Glutamatergic neuron (in vitro differentiated cells): ENCODE data around the gene MMAB. TPM values are rescaled to one million over a fixed set of nuclear protein-coding genes. Genes with fewer than 3 reads are reported as not detected.

Experiments
- DNase-seq: peaks from one replicate; pipeline ENCODE4 v3.0.0; 2022
- H3K27ac Mint-ChIP-seq: one replicate; pipeline ENCODE4 v1.8.0; 2020; ENCODE audit warnings: mild to moderate bottlenecking, mixed read lengths, inconsistent platforms; ENCODE audit not compliant: unreplicated experiment
- H3K27me3 Mint-ChIP-seq: one replicate; pipeline ENCODE4 v1.8.0; 2020; ENCODE audit warnings: mild to moderate bottlenecking, moderate library complexity, mixed read lengths, inconsistent platforms; ENCODE audit not compliant: unreplicated experiment
- H3K36me3 Mint-ChIP-seq: one replicate; pipeline ENCODE4 v1.8.0; 2020; ENCODE audit warnings: mild to moderate bottlenecking, mixed read lengths, inconsistent platforms; ENCODE audit not compliant: unreplicated experiment
- H3K4me1 Mint-ChIP-seq: one replicate; pipeline ENCODE4 v1.8.0; 2020; ENCODE audit warnings: mild to moderate bottlenecking, low read depth, mixed read lengths, inconsistent platforms; ENCODE audit not compliant: unreplicated experiment
- H3K4me3 Mint-ChIP-seq: one replicate; pipeline ENCODE4 v1.8.0; 2020; ENCODE audit warnings: mild to moderate bottlenecking, mixed read lengths, inconsistent platforms; ENCODE audit not compliant: unreplicated experiment
- H3K9me3 Mint-ChIP-seq: one replicate; pipeline ENCODE4 v1.8.0; 2020; ENCODE audit warnings: mild to moderate bottlenecking, moderate library complexity, mixed read lengths, inconsistent platforms; ENCODE audit not compliant: unreplicated experiment
- total RNA-seq: library from RNA; stranded (reverse); fragmentation: NEBNext Ultra II Directional; extraction: Animal tissue kit (Norgen Biotek cat#: 25700); gene quantifications from one replicate; pipeline ENCODE4 v1.2.1, GENCODE V29; 2021; ENCODE audit not compliant: unreplicated experiment
- TF ChIP-seq, protein P1 (sequence below): fragments of 200-600 bp; sonication (generic); IDR thresholded peaks from one replicate; pipeline ENCODE4 v1.5.0; 2021; ENCODE audit not compliant: partially characterized antibody, unreplicated experiment

The MMAB gene
- total RNA-seq, 1 donor from 2014 or later, result 28.7 TPM

DNA sequence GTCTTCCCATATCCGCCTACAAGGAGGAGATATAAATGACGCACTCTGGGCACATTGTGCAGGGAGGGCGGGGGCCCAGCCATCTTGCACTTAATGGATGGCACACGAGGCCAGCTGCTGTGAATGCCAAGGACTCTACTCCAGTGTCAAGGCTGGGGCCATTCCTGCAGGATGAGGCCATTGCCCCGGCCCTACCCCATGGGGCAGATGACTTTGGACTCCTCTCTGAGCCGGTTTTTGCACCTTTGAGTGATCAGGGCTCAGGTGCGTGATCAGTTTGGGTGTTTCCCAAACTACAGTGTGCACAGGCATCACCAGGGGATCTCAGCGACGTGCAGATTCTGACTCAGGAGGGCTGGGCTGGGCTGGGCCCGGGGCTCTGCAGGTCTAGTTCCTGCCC is 16.1 kb downstream of the MMAB start:
- Mint-ChIP-seq H3K4me3 (no peak overlapping the region), H3K4me1 (peaks cover 5% of the 10 kb centered on the region), H3K9me3 (peaks cover 7% of the 10 kb centered on the region), H3K27ac (no peak overlapping the region), H3K27me3 (peaks cover 11% of the 10 kb centered on the region), H3K36me3 (no peaks in the 10 kb centered on the region)
- no peak for DNase-seq
- TF ChIP-seq, protein P1, sequence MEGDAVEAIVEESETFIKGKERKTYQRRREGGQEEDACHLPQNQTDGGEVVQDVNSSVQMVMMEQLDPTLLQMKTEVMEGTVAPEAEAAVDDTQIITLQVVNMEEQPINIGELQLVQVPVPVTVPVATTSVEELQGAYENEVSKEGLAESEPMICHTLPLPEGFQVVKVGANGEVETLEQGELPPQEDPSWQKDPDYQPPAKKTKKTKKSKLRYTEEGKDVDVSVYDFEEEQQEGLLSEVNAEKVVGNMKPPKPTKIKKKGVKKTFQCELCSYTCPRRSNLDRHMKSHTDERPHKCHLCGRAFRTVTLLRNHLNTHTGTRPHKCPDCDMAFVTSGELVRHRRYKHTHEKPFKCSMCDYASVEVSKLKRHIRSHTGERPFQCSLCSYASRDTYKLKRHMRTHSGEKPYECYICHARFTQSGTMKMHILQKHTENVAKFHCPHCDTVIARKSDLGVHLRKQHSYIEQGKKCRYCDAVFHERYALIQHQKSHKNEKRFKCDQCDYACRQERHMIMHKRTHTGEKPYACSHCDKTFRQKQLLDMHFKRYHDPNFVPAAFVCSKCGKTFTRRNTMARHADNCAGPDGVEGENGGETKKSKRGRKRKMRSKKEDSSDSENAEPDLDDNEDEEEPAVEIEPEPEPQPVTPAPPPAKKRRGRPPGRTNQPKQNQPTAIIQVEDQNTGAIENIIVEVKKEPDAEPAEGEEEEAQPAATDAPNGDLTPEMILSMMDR, result no peak

DNA sequence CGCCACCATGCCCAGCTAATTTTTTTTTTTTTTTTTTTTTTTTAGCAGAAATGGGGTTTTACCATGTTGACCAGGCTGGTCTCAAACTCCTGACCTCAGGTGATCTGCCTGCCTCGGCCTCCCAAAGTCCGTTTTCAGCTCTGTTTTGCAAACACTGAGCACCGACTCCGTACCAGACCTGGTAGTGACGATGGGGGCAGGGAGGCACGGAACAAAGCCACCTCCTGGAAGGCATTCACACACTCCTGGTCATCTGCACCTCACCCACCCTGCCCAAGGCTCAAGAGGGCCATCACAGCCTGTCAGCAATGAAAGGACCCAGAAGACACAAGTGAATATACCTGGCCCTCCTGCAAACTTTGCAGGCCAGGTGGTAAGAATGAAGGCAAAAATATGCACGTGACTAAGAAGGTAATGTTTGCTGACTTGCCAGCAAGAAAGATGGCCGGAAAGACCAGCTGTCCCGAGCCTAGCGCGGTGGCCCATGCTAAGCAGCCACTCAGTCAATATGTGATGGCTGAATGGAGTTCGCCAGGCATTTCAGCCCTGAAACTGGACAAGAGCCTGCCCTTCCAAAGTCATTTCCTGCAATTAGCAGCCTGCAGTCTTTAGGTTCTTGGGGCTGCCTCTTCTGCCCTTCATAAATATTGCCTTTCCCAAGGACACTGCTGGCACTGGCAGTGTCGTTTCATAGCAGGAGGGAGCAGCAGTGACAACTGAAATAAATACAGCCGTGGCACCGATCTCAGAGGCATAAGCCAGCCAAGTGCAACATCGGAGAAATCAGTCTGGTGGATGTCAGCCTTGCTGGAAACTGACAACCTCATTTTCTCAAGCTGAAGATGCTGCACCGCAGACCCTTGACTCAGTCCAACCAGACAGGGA is 17.6 kb downstream of the MMAB start:
- H3K27me3 Mint-ChIP-seq, result peaks cover 7% of the 10 kb centered on the region
- no peak for DNase-seq
- H3K27ac Mint-ChIP-seq, result no peak overlapping the region
- no peaks in the 10 kb centered on the region for H3K36me3 Mint-ChIP-seq
- TF ChIP-seq, protein P1, result no peak
- H3K9me3 Mint-ChIP-seq, result peaks cover 4% of the 10 kb centered on the region
- H3K4me1 Mint-ChIP-seq, result peaks cover 5% of the 10 kb centered on the region
- no peak overlapping the region for H3K4me3 Mint-ChIP-seq

GRCh38 chr12:109554761-109555160 is 18.5 kb downstream of the MMAB start:
- Mint-ChIP-seq H3K27ac (no peak overlapping the region), H3K36me3 (no peaks in the 10 kb centered on the region), H3K9me3 (peaks cover 4% of the 10 kb centered on the region), H3K27me3 (peaks cover 7% of the 10 kb centered on the region), H3K4me3 (no peak overlapping the region), H3K4me1 (peaks cover 9% of the 10 kb centered on the region)
- TF ChIP-seq, protein P1, result no peak
- DNase-seq, result no peak

DNA sequence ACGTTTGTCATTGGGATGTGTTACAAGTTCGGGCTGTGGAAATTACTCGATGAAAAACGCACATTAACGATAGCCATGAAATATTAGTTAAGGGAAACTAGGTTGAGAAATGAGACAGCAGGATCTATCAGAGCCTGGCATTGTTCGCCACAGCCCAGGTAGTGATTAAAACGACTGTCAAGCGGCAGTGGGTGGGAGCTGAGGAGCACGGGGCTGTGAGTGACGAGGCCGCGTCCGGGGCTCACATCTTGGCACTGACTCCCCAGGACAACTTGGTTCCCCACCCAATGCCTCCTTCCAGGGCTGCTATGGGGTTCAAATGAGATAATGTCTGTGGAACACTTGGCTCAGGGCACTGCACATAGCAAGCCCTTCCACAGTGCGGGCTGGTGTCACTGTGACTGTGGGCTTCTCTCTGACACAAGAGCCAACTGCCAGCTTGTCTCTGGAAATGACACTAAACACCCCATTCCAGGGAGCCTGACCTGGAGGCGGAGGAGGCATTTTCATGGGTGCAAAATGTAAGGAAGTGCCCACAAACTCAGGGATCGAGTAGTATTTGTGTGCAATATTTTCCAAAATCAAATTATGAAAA is 19.3 kb downstream of the MMAB start:
- Mint-ChIP-seq H3K9me3 (peaks cover 6% of the 10 kb centered on the region), H3K27me3 (peaks cover 7% of the 10 kb centered on the region), H3K4me1 (peaks cover 11% of the 10 kb centered on the region), H3K27ac (no peak overlapping the region), H3K4me3 (no peak overlapping the region), H3K36me3 (no peaks in the 10 kb centered on the region)
- TF ChIP-seq, protein P1, result no peak
- no peak for DNase-seq

DNA sequence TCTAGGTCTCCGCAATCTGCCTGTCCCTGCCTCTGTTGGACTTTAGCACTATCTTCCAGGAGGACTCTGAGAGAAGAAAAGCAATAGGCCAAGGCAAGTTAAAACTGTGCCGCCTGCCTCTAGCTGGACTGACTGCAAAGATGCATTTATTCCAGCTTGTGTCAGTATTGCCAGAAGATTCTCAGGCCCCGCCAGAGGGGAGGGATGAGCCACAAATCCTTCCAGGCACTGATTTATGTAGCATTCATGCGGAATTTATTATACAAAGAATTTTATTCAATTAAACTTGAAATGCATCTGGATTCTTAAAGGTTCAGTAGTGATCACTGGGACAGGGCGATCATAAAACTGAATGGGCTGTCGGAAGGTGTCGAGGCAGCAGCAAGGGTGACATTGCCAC is 19.8 kb downstream of the MMAB start:
- Mint-ChIP-seq H3K27me3 (peaks cover 8% of the 10 kb centered on the region), H3K27ac (no peak overlapping the region), H3K4me3 (no peak overlapping the region), H3K36me3 (no peaks in the 10 kb centered on the region), H3K9me3 (peaks cover 6% of the 10 kb centered on the region), H3K4me1 (peaks cover 12% of the 10 kb centered on the region)
- DNase-seq, result peak; percentile 0
- TF ChIP-seq, protein P1, result no peak
